HFFc6 (cell line): Measurements from ENCODE around the gene ANKDD1B. TPM values are rescaled to one million over a fixed set of nuclear protein-coding genes. Genes with fewer than 3 reads are reported as not detected.
A peak's percentile ranks its signal among the peaks of the same experiment; 100 is the strongest.
"Not testable (repeated sequence)": the region's sequence is repeated elsewhere in the genome, so short reads cannot be mapped to it uniquely, and the experiment has no call there.

Experiments
- DNase-seq: peaks from one replicate; pipeline ENCODE4 v3.0.0-alpha.2; 2018
- H3K27ac Mint-ChIP-seq: 2 replicates; pipeline ENCODE4 v1.8.0; 2020; ENCODE audit warnings: mild to moderate bottlenecking, mixed read lengths
- H3K27me3 Mint-ChIP-seq: 2 replicates; pipeline ENCODE4 v1.8.0; 2021; ENCODE audit warnings: mild to moderate bottlenecking, moderate library complexity, mixed read lengths; ENCODE audit not compliant: insufficient read depth
- H3K36me3 Mint-ChIP-seq: 2 replicates; pipeline ENCODE4 v1.8.0; 2021; ENCODE audit warnings: low read depth, mixed read lengths
- H3K4me1 Mint-ChIP-seq: 2 replicates; pipeline ENCODE4 v1.8.0; 2020; ENCODE audit warnings: low read depth, mixed read lengths
- H3K4me3 Mint-ChIP-seq: 2 replicates; pipeline ENCODE4 v1.8.0; 2020; ENCODE audit warnings: mild to moderate bottlenecking, moderate library complexity, mixed read lengths
- H3K9me3 Mint-ChIP-seq: 2 replicates; pipeline ENCODE4 v1.8.0; 2020; ENCODE audit warnings: mild to moderate bottlenecking, mixed read lengths
- CTCF ChIP-seq: fragments of 200-600 bp; sonication (generic); IDR thresholded peaks from 2 replicates; pipeline ENCODE4 v1.5.0; 2021; ENCODE audit warnings: antibody characterized with exemption, mild to moderate bottlenecking
- total RNA-seq, 6 experiments: library from RNA; stranded (reverse); fragmentation: NEBNext Ultra II Directional; extraction: Animal tissue kit (Norgen Biotek cat#: 25700); gene quantifications; 2 replicates in 1 of 6; 3 replicates in 5 of 6; pipeline ENCODE4 v1.2.3, GENCODE V29; 2021

The ANKDD1B gene
- total RNA-seq, 6 experiments from 2014 or later, result 0.09 to 0.17 (median 0.14) TPM; not detected in 1

GRCh38 chr5:75571547-75571946 lies 39.7 kb upstream of the ANKDD1B start:
- peaks cover 39% of the 10 kb centered on the region for H3K4me1 Mint-ChIP-seq

GRCh38 chr5:75574791-75575190 lies 36.5 kb upstream of the ANKDD1B start:
- Mint-ChIP-seq H3K36me3 (peaks cover 14% of the 10 kb centered on the region; the same call in 1 of the 2 replicates), H3K9me3 (no peaks in the 10 kb centered on the region), H3K4me3 (no peak overlapping the region), H3K27ac (peak overlapping the region; percentile 18; the same call in 1 of the 2 replicates), H3K27me3 (no peaks in the 10 kb centered on the region), H3K4me1 (peaks cover 14% of the 10 kb centered on the region)
- no peak for DNase-seq
- TF ChIP-seq CTCF, result no peak

More at GRCh38 chr5:75571547-75571946, 39.7 kb upstream of the ANKDD1B start:
- peaks cover 19% of the 10 kb centered on the region; the same call in 1 of the 2 replicates for H3K36me3 Mint-ChIP-seq
- H3K4me3 Mint-ChIP-seq, result no peak overlapping the region
- DNase-seq, result no peak
- H3K9me3 Mint-ChIP-seq, result no peaks in the 10 kb centered on the region
- no peak for TF ChIP-seq CTCF
- no peaks in the 10 kb centered on the region for H3K27me3 Mint-ChIP-seq
- H3K27ac Mint-ChIP-seq, result no peak overlapping the region

- H3K36me3 Mint-ChIP-seq, H3K4me3 Mint-ChIP-seq, H3K27me3 Mint-ChIP-seq, H3K9me3 Mint-ChIP-seq, DNase-seq, H3K27ac Mint-ChIP-seq: not testable (repeated sequence)
- peaks cover 14% of the 10 kb centered on the region for H3K4me1 Mint-ChIP-seq
Measured at GRCh38 chr5:75578280-75578679, 33.0 kb upstream of the ANKDD1B start.

GRCh38 chr5:75584641-75585040 lies 26.6 kb upstream of the ANKDD1B start:
- Mint-ChIP-seq H3K4me1 (no peaks in the 10 kb centered on the region), H3K36me3 (peaks cover 8% of the 10 kb centered on the region; the same call in 1 of the 2 replicates), H3K27ac (no peak overlapping the region), H3K4me3 (no peak overlapping the region), H3K27me3 (no peaks in the 10 kb centered on the region), H3K9me3 (no peaks in the 10 kb centered on the region)
- peak; percentile 67 for TF ChIP-seq CTCF
- no peak for DNase-seq

GRCh38 chr5:75588666-75589065 lies 22.6 kb upstream of the ANKDD1B start:
- H3K4me1 Mint-ChIP-seq, result no peaks in the 10 kb centered on the region
- H3K36me3 Mint-ChIP-seq, result peaks cover 13% of the 10 kb centered on the region
- TF ChIP-seq CTCF, result no peak
- H3K9me3 Mint-ChIP-seq, result no peaks in the 10 kb centered on the region
- H3K27ac Mint-ChIP-seq, result no peak overlapping the region
- no peak for DNase-seq
- no peak overlapping the region for H3K4me3 Mint-ChIP-seq
- no peaks in the 10 kb centered on the region for H3K27me3 Mint-ChIP-seq

- H3K27me3 Mint-ChIP-seq, result no peaks in the 10 kb centered on the region
- no peak overlapping the region for H3K4me3 Mint-ChIP-seq
- peaks cover 45% of the 10 kb centered on the region for H3K4me1 Mint-ChIP-seq
- H3K27ac Mint-ChIP-seq, result 0 out of 2 replicates have a peak overlapping the region, but pooled peaks have one; percentile 8
- no peak for TF ChIP-seq CTCF
- H3K9me3 Mint-ChIP-seq, result no peaks in the 10 kb centered on the region
- H3K36me3 Mint-ChIP-seq, result peaks cover 39% of the 10 kb centered on the region
- DNase-seq, result no peak
Measured at GRCh38 chr5:75600535-75600934, 10.7 kb upstream of the ANKDD1B start.
